GM19455 (cell line): ENCODE results near the gene PLCL1.
"Not testable (repeated sequence)": the region's sequence is repeated elsewhere in the genome, so short reads cannot be mapped to it uniquely, and the experiment has no call there.

Source experiments
- ATAC-seq: cut with Tn5 transposase; IDR thresholded peaks from one replicate; pipeline ENCODE4 v1.9.1; 2021; ENCODE audit not compliant: unreplicated experiment

The PLCL1 gene

DNA sequence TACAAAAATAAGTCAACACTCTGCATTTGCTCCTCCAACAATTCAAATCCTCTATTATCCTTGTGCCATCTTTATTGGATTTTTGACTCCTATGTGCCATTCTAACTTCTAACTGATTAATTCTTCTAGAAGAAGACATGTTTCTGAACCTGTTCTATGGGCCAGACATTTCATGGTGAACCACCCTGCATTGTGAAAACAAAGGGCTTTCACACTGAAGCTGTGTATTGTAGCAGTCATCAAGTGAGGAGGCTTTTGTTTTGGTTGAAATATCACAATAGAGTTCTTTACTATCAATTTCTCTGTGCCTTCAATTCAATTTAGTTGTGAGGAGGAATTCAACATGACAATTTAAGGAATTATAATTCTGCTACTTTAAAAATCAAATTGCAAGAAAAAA is 357.9 kb downstream of the PLCL1 start:
- no peak for ATAC-seq

GRCh38 chr2:198164843-198165242 is 360.4 kb downstream of the PLCL1 start:
- ATAC-seq, result no peak

GRCh38 chr2:198165289-198165688 is 360.9 kb downstream of the PLCL1 start:
- no peak for ATAC-seq

DNA sequence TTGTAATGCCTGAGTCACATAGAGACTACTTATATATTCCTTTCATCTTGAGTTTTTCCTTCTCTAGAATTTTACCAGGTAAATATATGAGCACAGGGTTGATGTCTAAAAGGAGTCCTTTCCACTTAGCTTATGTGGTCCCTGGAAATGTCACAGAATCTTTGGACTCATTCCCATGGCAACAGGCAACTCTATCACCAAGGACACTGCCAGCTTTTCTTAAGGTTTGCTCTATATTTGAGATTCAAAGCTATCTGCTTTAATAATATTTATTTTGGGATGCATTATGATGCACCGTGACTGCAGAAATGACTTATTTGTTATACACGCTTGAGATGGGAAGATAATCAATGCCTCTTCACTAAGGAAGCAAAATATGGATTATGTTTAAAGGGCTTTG is 363.0 kb downstream of the PLCL1 start:
- no peak for ATAC-seq

DNA sequence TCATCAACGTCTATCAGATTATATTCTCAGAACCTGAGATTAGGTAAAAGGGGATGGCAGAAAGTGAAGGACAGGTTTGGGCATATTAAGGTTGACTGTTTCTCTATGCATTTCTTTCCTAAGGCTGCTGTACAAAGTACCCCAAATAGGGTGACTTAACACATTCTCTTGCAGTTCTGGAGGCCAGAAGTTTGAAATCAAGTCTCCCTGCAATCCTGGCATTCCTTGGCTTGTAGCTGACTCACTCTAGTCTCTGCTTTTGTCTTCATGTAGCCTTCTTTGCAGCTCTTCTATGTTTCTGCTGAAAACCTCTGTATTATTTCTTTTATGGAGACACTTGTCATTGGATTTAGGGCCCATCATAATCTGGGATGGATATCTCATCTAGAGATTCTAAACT is 364.3 kb downstream of the PLCL1 start:
- no peak for ATAC-seq

GRCh38 chr2:198173242-198173641 is 368.8 kb downstream of the PLCL1 start:
- ATAC-seq, result no peak

GRCh38 chr2:198173864-198174263 is 369.5 kb downstream of the PLCL1 start:
- no peak for ATAC-seq

- no peak for ATAC-seq
Observed at GRCh38 chr2:198175271-198175670, 370.9 kb downstream of the PLCL1 start.

DNA sequence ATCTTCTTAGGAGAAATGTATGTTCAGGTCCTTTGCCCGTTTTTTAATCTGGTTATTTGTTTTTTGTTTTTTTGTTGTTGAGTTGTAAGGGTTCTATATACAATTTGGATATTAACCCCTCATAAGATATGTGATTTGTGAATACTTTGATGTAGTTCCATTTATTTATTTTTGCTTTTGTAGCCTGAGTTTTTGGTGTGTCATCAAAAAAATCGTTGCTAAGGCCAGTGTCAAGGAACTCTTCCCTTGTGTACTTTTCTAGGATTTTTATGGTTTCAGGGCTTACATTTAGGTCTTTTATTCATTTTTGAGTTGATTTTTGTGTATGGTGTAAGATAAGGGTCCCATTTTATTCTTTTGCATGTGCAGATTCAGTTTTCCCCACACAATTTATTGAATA is 372.6 kb downstream of the PLCL1 start:
- ATAC-seq, result no peak

GRCh38 chr2:198178766-198179165 is 374.4 kb downstream of the PLCL1 start:
- ATAC-seq, result no peak

- no peak for ATAC-seq
Observed at GRCh38 chr2:198186257-198186656, 381.9 kb downstream of the PLCL1 start.

- no peak for ATAC-seq
Observed at GRCh38 chr2:198187841-198188240, 383.4 kb downstream of the PLCL1 start.

DNA sequence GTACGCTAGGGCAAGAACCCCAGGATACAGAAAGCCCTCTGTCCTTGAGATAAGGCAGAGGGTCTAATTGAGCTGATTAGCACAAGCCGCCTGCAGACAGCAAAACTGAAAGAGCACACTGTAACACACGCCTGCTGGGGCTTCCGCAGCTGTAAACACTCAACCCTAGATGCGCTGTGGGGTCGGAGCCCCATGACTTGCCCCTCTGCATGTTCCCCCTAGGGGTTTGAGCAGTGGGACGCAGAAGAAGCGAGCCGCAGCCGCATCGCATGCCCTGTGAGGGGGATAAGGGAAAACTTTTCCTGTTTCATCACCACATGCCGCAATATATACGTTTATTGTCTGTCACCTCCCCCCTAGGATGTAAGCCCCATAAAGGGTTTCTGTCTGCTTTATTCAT is 384.6 kb downstream of the PLCL1 start:
- ATAC-seq, result no peak

GRCh38 chr2:198191651-198192050 is 387.3 kb downstream of the PLCL1 start:
- ATAC-seq, result no peak

DNA sequence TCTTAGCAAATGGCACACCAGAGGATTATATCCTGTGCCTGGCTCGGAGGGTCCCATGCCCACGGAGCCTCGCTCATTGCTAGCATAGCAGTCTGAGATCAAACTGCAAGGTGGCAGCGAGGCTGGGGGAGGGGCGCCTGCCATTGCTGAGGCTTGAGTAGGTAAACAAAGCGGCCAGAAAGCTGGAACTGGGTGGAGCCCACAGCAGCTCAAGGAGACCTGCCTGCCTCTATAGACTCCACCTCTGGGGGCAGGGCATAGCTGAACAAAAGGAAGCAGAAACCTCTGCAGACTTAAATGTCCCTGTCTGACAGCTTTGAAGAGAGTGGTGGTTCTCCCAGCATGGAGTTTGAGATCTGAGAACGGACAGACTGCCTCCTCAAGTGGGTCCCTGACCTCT is 392.2 kb downstream of the PLCL1 start:
- not testable (repeated sequence) for ATAC-seq
